ENCODE measurements around the gene MMP26.
A peak's percentile ranks its signal among the peaks of the same experiment; 100 is the strongest.
"Not testable (repeated sequence)": the region's sequence is repeated elsewhere in the genome, so short reads cannot be mapped to it uniquely, and the experiment has no call there.

MMP26 gene

DNA sequence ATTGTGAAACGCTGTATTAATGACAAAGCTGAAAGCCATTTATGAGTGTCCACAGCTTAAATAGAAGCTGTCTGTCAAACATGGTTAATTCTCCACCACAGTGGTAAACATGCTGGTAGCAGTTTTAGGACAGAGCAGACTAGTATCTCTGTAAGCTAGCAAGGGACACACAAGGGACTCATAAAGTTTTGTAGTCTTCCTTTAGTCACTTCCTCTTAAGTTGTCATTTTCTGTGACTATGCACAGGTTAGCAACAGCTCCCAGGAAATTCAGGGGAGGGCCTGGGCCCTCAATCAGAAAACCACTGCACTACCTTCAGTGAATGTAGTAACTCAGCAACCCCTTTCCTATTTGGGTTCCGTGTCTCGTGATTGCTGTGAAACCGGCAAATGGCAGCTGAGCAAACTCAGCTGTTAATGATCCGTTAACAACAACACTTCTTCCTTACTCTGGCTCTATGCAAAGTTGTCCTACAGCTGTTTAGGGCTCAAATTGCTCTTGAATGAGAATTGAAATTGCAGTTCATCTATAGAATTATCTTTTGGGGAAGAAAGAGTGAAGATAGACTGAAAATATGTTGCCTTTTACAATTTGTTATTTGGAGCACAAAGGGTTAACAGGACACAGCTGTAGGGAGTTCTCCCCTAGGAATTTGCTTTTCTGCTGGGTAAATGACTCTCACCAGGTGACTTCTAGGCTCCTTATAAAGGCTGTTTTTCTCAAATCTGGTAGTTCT is at the start of gene MMP26:
Gene MMP26 (plus strand): TSS at position 731 of the 736 bp plus-strand sequence.
- DNase-seq = peak; percentile 99

DNA sequence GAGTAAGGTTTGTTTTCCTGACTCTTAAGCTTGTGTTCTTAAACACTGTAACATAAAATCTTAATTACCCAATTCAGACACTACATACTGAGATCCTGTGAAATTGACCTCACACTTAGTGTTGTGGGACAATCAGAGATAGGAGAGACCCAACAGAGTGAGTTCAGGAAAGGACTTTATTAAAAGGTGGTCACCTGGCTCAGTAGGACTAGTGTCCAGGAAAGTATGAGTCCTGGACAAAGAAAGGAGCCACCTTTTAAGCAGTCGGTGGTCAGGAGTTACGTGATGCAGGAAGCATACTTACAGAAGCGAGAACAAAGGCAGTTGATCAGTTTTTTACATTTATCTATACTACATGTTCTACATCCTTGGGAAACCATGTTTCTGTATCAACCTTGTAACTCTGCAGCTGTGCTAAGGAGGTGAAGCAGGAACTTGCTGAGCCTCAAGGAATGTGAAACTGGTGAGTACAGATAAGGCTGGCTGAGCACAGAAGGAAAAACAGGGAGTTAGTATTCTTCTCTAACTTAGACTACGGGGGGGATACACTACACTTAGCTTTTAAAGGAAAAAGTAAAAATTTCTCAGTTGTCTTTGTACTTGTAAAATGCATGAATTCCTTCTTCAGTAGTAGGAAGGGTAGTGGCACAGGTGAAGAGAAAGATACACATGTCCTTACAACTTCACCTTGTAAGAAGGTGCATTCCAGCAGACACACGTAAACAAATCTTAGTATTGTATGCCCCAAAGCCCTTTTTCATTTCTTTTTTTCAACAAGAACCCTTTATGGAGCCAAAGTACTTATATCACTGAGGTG is 45.7 kb upstream of the MMP26 start:
- DNase-seq = no peak

DNA sequence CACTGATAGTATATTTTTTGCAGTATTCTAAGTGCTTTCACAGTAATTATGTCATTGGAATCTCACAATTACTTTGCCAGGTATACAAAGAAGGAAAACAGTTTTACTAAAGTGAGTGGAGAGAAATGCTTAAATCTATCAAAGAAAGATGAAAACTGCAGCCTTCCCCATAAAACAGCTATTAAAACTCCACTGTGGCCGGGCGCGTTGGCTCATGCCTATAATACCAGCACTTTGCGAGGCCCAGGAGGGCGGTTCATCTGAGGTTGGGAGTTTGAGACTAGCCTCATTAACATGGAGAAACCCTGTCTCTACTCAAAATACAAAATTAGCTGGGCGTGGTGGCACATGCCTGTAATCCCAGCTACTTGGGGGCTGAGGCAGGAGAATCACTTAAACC is 41.7 kb upstream of the MMP26 start:
- no peak for DNase-seq

DNA sequence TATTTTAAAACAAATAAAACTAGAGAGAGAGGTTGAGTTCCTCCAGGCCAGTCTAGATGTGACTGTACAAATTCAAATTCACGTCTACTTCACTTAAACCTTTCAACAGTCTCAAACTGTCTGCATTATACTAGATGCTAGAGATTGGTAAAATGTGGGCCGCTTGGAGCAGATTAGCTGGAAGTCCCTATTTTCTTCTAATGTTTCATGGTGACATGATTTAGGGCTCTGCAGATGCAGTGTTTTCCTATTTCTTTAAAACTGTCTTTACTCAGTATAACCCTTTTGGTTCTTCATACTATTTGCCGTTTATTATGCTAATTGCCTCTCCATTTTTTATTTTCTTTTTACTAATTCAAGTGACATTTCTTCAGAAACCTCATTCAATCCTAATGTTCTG is 40.4 kb upstream of the MMP26 start:
- DNase-seq = no peak

DNA sequence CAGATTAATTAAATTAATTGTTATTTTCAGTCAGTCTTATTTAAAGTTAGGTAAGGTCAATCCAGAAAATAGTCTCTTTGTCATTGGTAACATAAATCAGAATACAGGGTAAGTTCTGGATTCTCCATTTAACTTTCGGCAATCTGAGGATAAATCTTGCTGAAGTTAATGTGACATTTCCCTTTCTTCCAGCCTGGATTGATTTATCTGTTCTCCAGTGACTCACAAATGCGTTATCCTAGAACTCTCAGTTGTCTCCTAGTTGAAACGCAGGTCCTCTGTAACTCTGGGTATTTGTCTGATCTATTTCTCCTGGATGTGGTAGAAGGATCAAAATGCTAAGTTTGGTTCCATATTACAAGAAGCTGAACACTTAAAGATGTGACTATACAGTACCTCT is 39.8 kb upstream of the MMP26 start:
- no peak for DNase-seq

DNA sequence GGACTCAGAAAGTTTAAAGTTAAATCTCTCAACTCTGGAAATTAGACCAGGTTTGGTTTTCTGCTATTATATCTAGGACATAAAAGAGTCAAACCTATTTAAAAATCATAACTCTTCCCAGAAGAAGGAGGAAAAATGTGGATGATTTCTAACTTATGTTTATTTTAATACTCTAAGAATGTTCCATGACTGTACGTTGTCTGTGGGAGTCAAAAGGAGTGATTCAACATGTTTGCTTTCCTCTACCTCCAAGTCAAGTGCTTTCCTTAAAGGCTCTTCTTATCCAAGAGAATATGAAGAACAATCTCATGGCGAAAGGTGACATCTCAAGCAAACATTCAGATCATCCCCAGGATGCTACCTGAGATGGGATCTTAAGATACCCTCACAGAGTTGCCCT is 39.2 kb upstream of the MMP26 start:
- DNase-seq = no peak

DNA sequence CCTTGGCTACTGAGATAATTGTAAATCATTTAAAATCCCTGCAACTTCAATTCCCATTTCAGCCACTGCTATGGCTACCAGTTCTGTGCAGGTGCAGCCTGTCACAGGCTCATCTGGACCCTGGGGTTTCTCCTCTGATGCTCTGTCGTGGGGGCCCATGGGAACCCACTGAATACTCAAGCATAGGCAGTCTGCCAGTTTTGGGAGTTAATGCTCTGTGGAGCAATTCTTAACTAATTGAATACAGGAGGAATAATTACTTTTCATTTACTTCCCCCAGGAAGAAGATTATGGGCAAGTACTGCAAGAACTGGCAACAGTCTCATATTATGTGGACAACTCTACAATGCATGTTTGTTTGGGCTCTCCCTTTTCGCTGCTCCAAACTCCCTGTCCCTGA is 32.8 kb upstream of the MMP26 start:
- DNase-seq = no peak

DNA sequence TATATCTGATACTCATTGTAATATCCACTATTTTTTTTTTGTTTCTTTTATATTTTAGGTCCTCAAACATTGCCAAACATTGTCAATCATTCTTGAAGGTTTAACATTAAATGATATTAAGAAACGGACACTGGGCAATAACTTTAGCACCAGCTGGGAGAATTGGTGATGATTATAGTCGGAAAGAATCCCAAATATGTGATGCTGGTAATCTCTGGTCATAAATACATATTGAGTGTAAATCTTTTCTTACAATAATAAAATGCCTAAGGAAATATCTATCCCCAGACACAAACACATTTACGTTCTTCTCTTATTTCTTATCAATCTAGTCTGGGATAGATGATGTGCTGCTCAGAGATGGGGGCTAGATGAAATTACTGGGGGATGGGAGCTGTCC is 32.1 kb upstream of the MMP26 start:
- no peak for DNase-seq

DNA sequence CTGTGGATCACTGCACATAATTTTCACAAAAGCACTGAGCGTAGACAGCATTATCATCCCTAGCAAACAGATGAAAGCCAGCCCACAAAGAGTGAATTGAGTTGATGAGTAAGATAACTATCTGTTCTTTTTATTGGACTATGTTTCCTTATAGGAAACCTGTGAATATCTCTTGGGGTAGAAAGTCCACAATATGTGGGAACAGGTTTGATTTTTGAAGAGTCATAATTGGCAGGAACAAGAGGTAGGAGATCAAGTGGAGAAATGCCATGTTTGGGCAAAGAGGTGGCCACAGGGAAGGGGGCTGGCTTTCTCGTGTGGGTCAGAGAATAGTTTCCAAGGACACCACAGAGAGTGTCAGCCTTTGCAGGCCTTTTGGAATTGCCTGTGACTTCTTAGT is 30.8 kb upstream of the MMP26 start:
- DNase-seq = no peak

DNA sequence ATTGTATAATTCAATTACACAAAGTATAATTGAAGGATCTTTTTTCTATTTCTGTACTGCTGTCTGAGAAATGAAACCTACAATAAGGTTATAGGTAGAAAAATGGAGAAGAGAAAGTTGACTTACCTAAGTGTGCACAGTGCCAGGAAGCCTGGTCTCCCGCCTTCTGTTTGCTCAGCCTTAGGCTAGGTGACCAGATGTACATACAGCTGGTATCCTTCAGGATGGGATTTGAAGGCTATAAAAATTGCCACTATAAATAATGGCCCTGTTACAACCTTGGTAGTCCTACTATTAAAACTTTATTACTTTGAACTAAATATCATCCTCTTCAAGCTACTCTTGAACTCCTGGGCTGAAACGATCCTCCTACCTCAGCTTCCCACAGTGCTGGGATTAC is 26.6 kb upstream of the MMP26 start:
- DNase-seq = peak; percentile 83

DNA sequence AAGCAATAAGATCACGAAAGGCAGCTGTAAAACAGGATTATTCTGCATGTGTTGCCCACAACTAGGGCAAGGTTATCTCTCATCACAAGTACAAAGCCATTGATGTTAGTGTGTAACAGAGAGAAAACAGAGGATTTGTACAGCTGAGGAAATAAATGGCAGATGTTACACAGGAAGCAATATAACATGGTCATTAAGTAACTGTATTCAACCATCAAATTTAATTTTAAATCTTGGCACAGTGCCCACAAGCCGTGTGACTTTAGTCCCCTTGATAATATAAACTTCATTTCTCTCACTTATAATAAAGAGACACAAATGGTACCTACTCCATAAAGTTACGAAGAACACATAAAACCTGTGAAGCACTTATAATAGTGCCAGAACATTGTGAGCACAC is 24.2 kb upstream of the MMP26 start:
- peak; percentile 91 for DNase-seq

DNA sequence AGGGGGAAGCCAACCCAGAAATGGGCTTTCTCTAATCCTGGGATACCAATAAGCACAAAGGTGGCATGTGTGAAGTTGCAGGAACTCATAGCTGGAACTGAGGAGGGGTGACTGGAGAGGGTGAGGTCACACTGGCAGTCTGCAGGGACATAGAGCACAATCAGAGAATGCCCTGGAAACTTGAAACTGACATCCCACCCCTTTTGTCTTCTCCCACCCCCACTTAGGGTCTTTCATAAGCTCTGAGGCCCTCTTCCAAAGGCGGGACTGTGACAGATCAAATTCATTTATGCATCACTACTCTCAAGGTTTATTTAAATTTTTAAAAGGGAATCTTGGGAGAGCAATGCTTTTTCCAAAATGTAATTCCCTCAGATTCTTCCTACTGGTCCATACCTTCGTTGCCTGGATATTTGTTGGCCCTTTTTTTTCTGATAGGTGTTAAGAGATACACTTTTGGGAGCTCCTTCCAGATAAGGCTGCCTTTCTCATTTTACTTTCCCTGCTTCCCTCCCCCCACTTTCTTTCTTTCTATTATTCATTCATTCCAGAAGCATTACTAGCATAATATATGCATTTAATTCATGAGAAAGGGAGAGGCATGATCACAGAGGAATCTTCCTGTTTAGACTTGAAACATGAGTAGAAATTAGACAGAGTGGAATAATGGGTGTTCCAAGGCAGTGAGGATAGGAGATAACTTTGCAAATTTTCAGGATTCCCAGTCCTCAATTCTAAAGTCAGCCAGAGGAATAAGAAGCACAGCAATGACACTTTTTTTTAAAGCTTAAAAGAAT is 21.8 kb upstream of the MMP26 start:
- DNase-seq = no peak

DNA sequence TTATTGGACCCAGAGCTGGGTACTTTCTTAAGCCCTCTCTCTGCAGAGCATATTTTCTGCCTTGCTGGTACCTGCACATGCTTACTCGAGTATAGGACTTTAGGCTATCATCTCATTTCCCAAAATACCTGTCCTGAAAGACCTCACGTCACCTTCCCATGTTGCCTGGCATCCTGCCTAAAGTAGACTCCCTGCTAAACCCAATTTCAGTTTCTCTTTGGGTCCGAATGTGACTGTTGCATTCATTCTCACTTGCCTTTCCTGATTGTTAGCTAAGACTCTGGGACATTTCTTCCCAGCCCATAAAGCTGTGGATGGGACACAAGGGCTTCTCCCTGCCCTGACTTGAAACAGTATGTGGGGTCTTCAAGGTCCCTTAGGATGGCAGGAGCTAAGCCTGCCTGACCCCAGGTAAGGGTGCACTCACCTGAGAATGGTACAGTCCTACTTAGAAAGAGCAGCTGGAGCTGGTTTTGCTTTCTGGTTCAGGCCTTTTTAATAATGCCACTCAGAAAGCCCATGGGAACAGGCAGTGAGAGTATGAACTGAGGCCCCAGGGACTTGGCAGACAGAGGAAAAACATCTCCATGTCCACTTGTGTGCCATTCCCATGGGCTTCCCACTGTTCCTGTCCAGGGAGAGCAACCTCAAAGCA is 19.8 kb upstream of the MMP26 start:
- DNase-seq = peak; percentile 87

DNA sequence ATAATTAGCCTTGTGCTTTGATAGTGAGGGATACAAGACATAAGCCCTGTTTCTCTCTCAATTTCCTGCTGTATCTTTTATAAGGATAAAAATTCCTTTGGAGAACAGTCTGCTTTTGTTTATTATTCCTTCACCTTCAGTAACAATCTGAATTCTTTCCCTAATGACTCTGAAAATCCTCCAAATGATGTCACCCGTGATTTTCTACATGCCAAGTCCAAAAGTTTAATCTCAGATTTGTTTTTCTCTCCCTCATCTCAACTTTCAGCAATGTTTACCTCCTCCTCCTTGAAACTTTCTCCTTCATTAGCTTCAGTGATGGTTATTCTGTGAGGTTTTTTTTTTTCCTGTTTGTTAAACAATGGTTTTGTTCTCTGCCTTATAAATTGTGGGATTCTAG is 9.1 kb upstream of the MMP26 start:
- DNase-seq = no peak

DNA sequence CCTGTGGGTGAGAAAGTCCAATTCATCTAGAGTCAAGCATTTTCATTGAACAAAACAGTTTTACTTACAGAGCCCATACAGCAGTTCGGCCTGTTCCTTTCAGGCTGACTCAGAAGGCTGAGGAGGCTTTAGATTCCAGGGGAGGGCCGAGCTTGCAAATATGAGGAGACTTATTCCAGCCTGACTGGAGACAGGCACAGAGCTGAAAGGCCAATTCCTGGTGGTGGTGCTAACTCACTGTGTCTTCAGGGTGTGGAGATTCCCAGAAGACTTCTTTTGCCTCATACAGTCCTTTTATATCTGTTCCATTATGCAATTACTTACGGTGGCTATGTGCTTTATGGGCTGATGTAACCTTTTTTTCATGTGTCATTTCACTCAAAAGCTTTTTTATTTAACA is 7.0 kb upstream of the MMP26 start, which contains the start of gene OR51E2:
Gene OR51E2 (minus strand): TSS at position 269 of the 400 bp plus-strand sequence. CDS start 15,142 bp downstream, outside the sequence.
- DNase-seq = peak; percentile 61

DNA sequence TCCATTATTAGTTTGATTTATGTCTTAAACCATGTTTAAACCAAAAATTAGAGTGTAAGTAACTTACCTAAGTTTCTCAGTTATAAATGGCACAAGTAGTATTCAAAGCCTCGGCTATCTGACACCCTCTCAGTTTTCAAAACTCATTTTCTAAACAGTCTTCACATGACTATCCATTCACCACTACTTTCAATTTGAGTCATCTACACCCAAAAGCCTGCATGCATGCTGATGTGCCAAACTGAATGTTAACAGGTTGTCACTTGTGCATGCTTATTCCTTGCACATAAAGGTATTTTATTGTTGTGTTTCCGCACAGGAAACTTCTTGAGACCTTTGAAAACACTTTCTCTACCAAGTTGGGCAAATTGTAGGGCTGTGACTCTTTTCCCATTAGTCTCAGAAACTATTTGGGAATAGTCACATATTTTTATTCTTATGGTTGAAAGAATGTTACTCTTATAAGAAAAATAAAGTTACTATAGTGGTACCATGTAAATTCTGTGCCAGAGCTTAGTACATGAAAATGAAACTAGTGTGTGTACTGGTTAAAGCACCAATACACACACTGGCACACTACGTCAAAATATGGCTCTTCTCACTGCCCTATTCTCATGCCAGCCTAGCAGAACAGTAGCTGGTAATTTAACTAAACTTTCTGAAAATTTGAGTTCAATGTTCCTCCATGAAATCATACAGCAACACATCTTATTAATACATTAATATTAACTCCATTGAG is 4.7 kb upstream of the MMP26 start:
- DNase-seq = no peak

DNA sequence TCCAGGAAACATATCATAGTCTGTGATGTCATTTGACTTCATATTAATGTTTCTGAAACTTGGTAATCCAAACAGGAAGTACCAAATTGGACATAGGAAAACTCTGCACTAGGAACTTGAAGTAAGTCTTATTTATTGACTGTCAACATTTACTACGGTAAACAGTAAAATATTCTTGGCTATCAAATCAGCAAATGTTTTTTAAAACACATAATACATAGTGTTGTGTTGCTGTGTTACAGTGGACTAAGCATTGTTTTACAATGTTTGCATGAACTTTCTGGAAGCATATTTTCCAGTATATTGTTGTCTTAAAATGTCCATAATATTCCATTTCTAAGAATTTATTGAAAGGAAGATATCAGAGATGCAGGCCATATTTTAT is 4.2 kb upstream of the MMP26 start:
- DNase-seq = no peak

DNA sequence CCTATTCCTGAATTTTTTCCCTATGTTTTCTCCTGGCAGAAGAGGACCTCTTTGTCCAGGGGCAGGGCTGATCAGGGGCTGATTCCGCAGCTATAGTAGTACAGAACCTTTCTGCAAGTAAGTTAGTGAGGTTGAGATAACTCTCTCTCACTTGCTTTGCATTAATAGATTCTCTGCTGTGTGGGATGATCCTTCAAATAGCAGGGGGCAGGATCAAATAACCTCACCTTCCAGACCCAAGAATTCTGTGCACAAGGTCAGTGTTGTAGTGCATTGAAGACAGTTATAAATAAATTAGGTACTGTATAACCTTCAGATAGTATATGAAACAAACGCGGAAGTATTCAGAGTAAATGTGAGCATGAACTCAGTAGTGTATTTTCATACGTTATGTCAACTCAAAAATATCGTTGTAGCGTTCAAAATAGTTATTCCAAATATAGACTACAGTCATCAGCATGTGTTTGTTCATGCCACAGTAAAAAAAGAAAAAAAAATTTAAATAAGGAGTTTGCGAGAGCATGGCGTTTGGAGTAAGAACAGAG is 278 bp downstream of the MMP26 start:
- DNase-seq = no peak

DNA sequence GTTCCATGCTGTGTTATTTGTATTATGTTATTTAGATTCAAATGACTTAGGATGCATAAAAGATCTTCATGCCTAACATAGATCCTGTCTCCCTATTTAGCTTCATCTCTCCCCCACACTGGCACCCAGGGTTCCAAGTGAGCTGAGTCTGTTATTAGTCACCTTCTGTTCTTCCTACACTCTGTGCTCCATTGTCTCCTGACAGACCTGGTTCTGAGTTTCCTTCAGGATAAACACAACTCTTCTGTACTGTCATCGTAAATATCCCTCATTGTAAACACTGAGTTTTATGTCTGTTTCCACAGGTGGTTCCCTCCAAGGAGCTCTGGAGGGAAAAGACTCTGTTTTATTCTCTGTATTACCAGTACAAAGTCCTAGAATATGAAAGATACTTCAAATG is 8.7 kb downstream of the MMP26 start:
- peak; percentile 38 for DNase-seq

DNA sequence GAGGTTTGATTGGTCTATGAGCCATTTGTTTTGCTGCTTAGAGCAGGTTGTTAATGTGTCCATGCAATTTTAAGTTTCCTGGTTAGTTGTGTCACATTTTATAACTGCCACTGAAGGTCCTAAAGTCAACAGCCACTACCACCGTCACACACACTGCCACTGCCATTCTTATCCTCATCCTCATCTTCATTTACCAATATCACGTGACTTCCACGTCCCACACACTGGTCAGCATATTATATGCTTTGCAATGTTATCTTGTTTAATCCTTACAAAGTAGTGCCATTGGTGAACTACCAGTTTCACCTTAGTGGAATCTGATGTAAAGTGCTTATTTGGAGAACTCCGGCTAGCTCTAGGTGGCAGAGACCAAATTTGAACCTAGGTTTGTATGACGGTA is 9.7 kb downstream of the MMP26 start:
- DNase-seq = no peak

DNA sequence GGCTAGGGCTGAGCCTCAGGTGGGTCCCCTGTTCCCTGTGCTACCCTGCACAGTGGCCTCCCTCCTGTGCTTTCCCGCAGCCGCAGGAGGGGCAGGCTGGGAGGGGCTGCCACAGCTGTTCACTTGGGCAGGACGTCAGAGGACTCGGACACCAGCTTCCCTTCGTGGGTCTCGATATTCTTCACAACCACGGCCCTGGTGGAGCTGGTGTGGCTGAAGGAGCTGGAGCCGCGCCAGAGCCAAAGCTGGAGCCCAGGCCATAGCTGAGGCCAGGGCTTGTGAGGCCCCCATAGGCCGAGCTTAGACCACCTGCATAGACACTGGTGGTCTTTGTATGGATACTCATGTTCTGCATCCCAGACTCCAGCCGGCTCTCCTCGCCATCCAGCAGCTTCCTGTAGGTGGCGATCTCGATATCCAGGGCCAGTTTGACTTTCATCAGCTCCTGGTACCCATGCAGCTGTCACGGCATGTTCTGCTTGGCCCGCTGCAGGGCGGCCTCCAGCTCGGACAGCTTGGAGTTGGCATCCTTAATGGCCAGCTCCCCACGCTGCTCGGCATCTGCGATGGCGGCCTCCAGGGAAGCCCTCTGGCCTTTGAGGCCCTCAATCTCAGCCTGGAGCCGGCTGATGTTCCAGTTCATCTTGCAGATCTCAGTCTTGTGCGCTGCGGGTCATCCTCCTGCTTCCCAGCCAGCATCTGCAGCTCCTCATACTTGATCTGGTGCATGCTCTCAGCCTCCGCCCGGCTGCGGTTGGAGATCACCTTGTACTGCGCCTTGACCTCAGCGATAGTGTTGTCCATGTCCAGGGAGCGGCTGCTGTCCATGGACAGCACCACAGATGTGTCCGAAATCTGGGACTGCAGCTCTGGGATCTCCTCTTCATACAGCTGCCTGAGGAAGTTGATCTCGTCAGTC is 18.3 kb downstream of the MMP26 start:
- DNase-seq = not testable (repeated sequence)

All from DMS153 (cell line).